ENCODE measurements around the gene KRTAP10-4. TPM values are rescaled to one million over a fixed set of nuclear protein-coding genes. Genes with fewer than 3 reads are reported as not detected.

Gene KRTAP10-4
- total RNA-seq, 1 experiment from 2014 or later: not detected

DNA sequence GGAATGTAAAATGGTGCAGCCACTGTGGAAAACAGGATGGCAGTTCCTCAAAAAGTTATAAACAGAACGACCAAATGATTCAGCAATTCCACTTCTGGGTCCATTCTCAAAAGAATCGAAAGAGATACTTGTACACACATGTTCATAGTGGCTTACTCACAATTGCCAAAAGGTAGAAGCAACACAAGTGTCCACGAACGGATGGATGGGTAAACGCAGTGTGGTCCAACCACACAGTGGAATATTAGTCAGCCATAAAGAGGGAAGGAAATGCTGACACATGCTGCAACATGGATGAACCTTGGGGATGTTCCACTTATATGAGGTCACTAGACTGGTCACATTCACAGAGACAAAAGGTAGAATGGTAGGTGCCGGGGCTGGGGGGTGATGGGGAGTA is 38.8 kb upstream of the KRTAP10-4 start:
- no peak overlapping the region for H3K4me2 ChIP-seq
- ChIA-PET CTCF (no interaction called here), POLR2A (ENCODE audit: unreplicated experiment) (no interaction called here)
- no peaks in the 10 kb centered on the region for H3K9me2 ChIP-seq (ENCODE audit: insufficient read depth)
- H3F3A ChIP-seq (ENCODE audit: insufficient read depth, low read depth): no peaks in the 10 kb centered on the region
- H3K4me3 ChIP-seq: no peak overlapping the region
- intact Hi-C loops (cut with micrococcal nuclease; ENCODE audit: unreplicated experiment): no loop called here
- H3K36me3 ChIP-seq (ENCODE audit: low read depth): no peaks in the 10 kb centered on the region
- H3K79me2 ChIP-seq (ENCODE audit: low read depth): no peaks in the 10 kb centered on the region
- no peak overlapping the region for H3K27ac ChIP-seq
- TF ChIP-seq, protein P1, sequence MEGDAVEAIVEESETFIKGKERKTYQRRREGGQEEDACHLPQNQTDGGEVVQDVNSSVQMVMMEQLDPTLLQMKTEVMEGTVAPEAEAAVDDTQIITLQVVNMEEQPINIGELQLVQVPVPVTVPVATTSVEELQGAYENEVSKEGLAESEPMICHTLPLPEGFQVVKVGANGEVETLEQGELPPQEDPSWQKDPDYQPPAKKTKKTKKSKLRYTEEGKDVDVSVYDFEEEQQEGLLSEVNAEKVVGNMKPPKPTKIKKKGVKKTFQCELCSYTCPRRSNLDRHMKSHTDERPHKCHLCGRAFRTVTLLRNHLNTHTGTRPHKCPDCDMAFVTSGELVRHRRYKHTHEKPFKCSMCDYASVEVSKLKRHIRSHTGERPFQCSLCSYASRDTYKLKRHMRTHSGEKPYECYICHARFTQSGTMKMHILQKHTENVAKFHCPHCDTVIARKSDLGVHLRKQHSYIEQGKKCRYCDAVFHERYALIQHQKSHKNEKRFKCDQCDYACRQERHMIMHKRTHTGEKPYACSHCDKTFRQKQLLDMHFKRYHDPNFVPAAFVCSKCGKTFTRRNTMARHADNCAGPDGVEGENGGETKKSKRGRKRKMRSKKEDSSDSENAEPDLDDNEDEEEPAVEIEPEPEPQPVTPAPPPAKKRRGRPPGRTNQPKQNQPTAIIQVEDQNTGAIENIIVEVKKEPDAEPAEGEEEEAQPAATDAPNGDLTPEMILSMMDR (conservative IDR thresholded peaks at IDR 0.05): no peak
- no peak for TF ChIP-seq EZH2 (IDR thresholded peaks at IDR 0.05; ENCODE audit: low read depth)
- H4K20me1 ChIP-seq (ENCODE audit: insufficient read depth): no peaks in the 10 kb centered on the region
- H3K27me3 ChIP-seq (ENCODE audit: insufficient read depth, low read depth): peaks cover 36% of the 10 kb centered on the region
- no TSS peak for BruUV-seq (replicated peaks)
- H3K9me3 ChIP-seq (ENCODE audit: insufficient read depth, low read depth): no peaks in the 10 kb centered on the region
- H3K4me1 ChIP-seq (replicated peaks; ENCODE audit: insufficient read depth): no peaks in the 10 kb centered on the region
- DNase-seq: no peak
- H2AFZ ChIP-seq: no peak overlapping the region

DNA sequence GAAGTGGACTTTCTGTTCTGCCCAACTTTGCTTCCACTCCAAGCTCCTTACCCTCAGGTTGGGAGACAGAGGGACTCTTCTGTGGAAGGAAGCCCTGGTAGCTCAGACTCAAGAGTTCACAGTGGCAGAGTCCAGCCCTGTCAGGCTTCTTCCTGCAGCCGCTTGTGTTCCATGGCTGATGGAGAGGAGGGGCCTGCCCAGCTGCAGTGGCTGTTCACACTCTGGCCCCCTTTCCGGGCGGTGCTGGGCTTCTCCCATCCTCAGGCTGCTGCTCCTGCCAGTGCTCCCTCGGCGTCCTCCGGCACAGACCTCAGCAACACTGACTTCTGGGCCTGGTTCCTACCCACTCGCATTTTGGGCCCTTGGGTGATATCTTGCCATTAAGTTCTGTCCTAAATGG is 37.6 kb upstream of the KRTAP10-4 start:
- BruUV-seq (replicated peaks): no TSS peak
- H4K20me1 ChIP-seq (ENCODE audit: insufficient read depth): no peaks in the 10 kb centered on the region
- intact Hi-C loops (cut with micrococcal nuclease; ENCODE audit: unreplicated experiment): no loop called here
- ChIA-PET CTCF (no interaction called here), POLR2A (ENCODE audit: unreplicated experiment) (no interaction called here)
- H3K4me3 ChIP-seq: no peak overlapping the region
- H3K4me2 ChIP-seq: no peak overlapping the region
- H3F3A ChIP-seq (ENCODE audit: insufficient read depth, low read depth): no peaks in the 10 kb centered on the region
- H3K36me3 ChIP-seq (ENCODE audit: low read depth): no peaks in the 10 kb centered on the region
- no peaks in the 10 kb centered on the region for H3K9me3 ChIP-seq (ENCODE audit: insufficient read depth, low read depth)
- DNase-seq: no peak
- no peak overlapping the region for H3K27ac ChIP-seq
- TF ChIP-seq, protein P1 (conservative IDR thresholded peaks at IDR 0.05): no peak
- no peak for TF ChIP-seq EZH2 (IDR thresholded peaks at IDR 0.05; ENCODE audit: low read depth)
- no peaks in the 10 kb centered on the region for H3K9me2 ChIP-seq (ENCODE audit: insufficient read depth)
- no peaks in the 10 kb centered on the region for H3K4me1 ChIP-seq (replicated peaks; ENCODE audit: insufficient read depth)
- no peak overlapping the region for H2AFZ ChIP-seq
- peaks cover 33% of the 10 kb centered on the region for H3K27me3 ChIP-seq (ENCODE audit: insufficient read depth, low read depth)
- H3K79me2 ChIP-seq (ENCODE audit: low read depth): no peaks in the 10 kb centered on the region

DNA sequence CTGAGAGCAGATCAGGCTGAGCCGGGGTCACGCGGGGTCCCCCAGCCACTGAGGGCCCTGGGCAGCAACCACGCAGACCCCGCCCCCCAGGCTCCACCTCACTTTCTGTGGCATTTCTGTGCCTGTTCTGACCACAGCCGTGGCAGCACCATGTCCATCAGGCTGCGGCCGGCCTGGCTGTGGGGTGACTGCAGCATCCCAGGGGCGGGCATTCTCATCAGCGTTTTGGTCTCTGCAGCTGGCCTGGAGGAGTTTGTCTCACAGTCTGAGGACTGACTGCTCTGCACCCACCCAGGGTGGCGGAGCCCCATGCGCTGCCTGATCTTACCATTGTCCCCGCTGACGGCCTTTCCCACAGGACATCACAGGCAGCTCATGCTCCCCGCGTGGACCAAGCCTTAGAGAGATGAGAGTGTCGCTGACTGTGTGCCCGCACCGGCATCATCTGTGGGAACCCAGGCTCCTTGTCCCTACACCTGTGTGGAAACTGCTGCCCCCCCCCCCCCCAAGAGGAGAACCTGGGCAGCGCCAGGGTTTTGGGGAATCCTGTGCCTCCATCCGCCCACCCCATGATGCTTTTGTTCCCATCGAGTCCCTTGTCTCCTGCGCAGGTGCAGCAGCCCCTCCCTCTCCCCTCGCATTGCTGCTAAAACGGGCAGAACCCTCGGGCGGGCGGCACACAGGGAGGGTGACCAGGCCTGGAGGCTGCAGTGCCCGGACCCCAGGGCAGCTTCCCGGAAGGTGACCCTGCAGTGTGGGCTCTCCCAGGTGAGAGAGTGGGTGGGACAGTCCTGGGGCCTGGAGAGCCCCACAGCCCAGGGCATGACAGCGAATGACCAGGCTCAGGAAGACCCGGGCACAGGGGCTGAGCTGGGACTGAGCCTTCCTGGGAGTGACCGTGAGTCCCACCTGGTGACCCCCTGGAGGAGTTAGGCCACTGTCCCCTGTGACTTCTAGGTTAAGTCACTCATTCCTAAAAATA is 35.3 kb upstream of the KRTAP10-4 start:
- Histone ChIP-seq H3F3A (ENCODE audit: insufficient read depth, low read depth) (no peaks in the 10 kb centered on the region), H3K9me2 (ENCODE audit: insufficient read depth) (no peaks in the 10 kb centered on the region), H4K20me1 (ENCODE audit: insufficient read depth) (no peaks in the 10 kb centered on the region), H3K27me3 (ENCODE audit: insufficient read depth, low read depth) (peaks cover 31% of the 10 kb centered on the region), H3K27ac (no peak overlapping the region), H2AFZ (no peak overlapping the region), H3K4me1 (replicated peaks; ENCODE audit: insufficient read depth) (no peaks in the 10 kb centered on the region), H3K9me3 (ENCODE audit: insufficient read depth, low read depth) (peaks cover 3% of the 10 kb centered on the region; the same call in 1 of the 2 replicates), H3K36me3 (ENCODE audit: low read depth) (no peaks in the 10 kb centered on the region), H3K79me2 (ENCODE audit: low read depth) (no peaks in the 10 kb centered on the region), H3K4me2 (no peak overlapping the region), H3K4me3 (no peak overlapping the region)
- ChIA-PET CTCF (no interaction called here), POLR2A (ENCODE audit: unreplicated experiment) (interaction anchor here (0.7 kb wide), 1 partner anchor 553 kb away, joined by 4 read pairs; no protein-coding TSS in a partner anchor)
- no TSS peak for BruUV-seq (replicated peaks)
- DNase-seq: no peak
- TF ChIP-seq, protein P1 (conservative IDR thresholded peaks at IDR 0.05): no peak
- TF ChIP-seq EZH2 (IDR thresholded peaks at IDR 0.05; ENCODE audit: low read depth): no peak
- intact Hi-C loops (cut with micrococcal nuclease; ENCODE audit: unreplicated experiment): no loop called here
